Thyroid gland (tissue), 4 donors: ENCODE data around the gene BAHCC1. TPM values are rescaled to one million over a fixed set of nuclear protein-coding genes. Genes with fewer than 3 reads are reported as not detected.

Experiments
- DNase-seq, 2 donors: peaks; one replicate each; pipeline ENCODE4 v3.0.0-alpha.2; 2019
- H3K27ac ChIP-seq, 3 donors: fragments of 200-600 bp; sonication (generic); 1 replicate in 2 of 3; 2 replicates in 1 of 3; pipeline ENCODE4 v1.5.1; 2016 to 2019; ENCODE audit warnings: mild to moderate bottlenecking in 1 of 3, moderate library complexity in 1 of 3
- H3K27me3 ChIP-seq: fragments of 200-600 bp; sonication (generic); one replicate; pipeline ENCODE4 v1.5.1; 2019
- H3K36me3 ChIP-seq, 2 donors: fragments of 200-600 bp; sonication (generic); one replicate each; pipeline ENCODE4 v1.5.1; 2016 to 2019
- H3K4me1 ChIP-seq, 2 donors: fragments of 200-600 bp; sonication (generic); one replicate each; pipeline ENCODE4 v1.5.1; 2017 to 2019
- H3K4me3 ChIP-seq, 3 donors: fragments of 200-600 bp; sonication (generic); replicated peaks in 1 of 3; 1 replicate in 2 of 3; 2 replicates in 1 of 3; pipeline ENCODE4 v1.5.1; 2016; ENCODE audit warnings: mild to moderate bottlenecking in 1 of 3
- H3K9me3 ChIP-seq: fragments of 200-600 bp; sonication (generic); one replicate; pipeline ENCODE4 v1.5.1; 2017
- POLR2A ChIP-seq, 2 donors: fragments of 450-650 bp; IDR thresholded peaks; one replicate each; pipeline ENCODE4 v1.6.1; 2017; ENCODE audit warnings: antibody characterized with exemption in 2 of 2, mild to moderate bottlenecking in 2 of 2, moderate library complexity in 1 of 2
- WGBS, 2 donors: methylation state at CpG; one replicate each; pipeline ENCODE4 v1.1.5; 2017; 5-methylcytosine and 5-hydroxymethylcytosine counted together
- intact Hi-C: fragments of 100-400 bp; cut with DNase I; formaldehyde crosslinking; loops from one replicate; pipeline ENCODE4 v1.15.1; 2023
- microRNA-seq: library from miRNA; unstranded; fragments of <30 nt; microRNA quantifications from one replicate; pipeline ENCODE4, GENCODE V29; 2016
- small RNA-seq: library from RNA; depleted of rRNA; stranded (forward); fragments of <200 nt; gene quantifications from one replicate; pipeline ENCODE3, GENCODE V24; 2016
- total RNA-seq, 4 donors: library from RNA; depleted of rRNA; stranded (reverse); fragments of >200 nt; gene quantifications; one replicate each; pipeline ENCODE4 v1.2.3, GENCODE V29; 2016
- TF ChIP-seq, protein P1 (sequence below), 6 experiments: fragments of 200-600 bp in 3 of 6; fragments of 450-650 bp in 3 of 6; sonication (generic) in 3 of 6; IDR thresholded peaks; one replicate each; pipeline ENCODE4 v1.5.1; 2016 to 2019; ENCODE audit warnings: antibody characterized with exemption in 6 of 6, mild to moderate bottlenecking in 2 of 6, inconsistent platforms in 1 of 6, moderate library complexity in 1 of 6

Gene BAHCC1
- total RNA-seq, 4 donors from 2014 or later, result 13.7 to 33.7 (median 23.9) TPM

DNA sequence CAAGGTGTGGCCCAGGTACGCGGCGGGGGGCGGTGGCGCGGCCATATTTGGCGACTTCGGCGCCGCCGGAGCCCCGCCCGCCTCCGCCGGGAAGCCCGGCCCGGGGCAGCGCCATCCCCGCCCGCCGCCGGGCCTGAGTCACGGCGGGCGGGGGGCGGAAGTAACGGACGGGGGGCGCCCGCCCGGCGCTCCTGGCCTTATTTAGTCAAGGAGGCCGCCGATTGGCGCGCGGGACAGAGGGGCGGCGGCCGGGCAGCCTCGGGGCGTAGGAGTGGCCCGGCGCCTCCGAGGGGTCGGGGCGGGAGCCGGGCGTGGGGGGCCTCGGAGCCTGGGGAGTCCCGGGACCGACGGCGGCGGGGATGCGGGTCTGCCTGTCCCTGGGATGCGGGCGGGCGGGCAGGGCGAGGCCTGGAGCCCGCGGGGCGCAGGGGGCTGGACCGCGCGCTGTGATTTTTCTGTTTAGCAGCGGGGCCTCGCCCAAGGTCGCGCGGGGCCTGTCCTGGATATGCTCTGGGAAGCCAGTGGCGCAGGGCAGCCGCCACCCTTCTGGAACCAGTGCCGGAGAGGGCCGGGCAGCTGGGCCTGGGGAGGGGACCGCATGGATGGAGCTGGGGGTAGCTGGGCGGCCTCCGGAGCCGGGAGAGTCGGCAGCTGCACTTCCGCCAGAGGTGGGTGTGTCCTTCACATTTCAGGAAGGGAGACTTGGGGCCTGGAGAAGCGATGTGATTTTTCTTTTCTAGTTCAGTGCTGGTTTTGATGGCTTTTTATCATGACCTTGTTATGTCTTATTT, 119.7 kb downstream of the BAHCC1 start:
- intact Hi-C loops, result no loop called here

DNA sequence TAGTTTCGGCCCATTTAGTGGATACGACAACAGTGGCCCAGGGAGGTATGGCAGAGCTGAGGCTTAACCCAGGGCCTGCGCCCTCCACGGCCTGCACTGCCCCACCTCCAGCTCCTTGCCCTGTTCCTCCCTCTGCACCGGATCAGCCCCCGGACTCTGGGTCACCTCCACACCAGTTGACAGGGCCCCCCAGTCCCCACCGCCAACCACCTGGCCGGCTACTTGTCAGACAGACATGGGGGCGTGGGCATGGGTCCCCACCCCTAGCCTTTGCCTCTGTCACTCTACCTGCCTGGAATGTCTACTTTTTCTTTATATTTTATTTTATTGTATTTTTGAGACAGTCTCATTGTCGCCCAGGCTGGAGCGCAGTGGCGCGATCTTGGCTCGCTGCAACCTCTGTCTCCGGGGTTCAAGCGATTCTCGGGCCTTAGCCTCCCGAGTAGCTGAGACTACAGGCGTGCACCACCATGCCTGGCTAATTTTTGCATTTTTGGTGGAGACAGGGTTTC, 120.3 kb downstream of the BAHCC1 start:
- Histone ChIP-seq H3K9me3 (no peaks in the 10 kb centered on the region), H3K27ac (peak overlapping the region; percentile 99 to 100 (median 100)), H3K36me3 (peaks cover 16 to 19% of the 10 kb centered on the region in 2 donors), H3K4me1 (peaks cover 49 to 59% of the 10 kb centered on the region in 2 donors), H3K4me3 (peak overlapping the region; percentile 12 to 85 (median 54)), H3K27me3 (no peaks in the 10 kb centered on the region)
- TF ChIP-seq, protein P1, sequence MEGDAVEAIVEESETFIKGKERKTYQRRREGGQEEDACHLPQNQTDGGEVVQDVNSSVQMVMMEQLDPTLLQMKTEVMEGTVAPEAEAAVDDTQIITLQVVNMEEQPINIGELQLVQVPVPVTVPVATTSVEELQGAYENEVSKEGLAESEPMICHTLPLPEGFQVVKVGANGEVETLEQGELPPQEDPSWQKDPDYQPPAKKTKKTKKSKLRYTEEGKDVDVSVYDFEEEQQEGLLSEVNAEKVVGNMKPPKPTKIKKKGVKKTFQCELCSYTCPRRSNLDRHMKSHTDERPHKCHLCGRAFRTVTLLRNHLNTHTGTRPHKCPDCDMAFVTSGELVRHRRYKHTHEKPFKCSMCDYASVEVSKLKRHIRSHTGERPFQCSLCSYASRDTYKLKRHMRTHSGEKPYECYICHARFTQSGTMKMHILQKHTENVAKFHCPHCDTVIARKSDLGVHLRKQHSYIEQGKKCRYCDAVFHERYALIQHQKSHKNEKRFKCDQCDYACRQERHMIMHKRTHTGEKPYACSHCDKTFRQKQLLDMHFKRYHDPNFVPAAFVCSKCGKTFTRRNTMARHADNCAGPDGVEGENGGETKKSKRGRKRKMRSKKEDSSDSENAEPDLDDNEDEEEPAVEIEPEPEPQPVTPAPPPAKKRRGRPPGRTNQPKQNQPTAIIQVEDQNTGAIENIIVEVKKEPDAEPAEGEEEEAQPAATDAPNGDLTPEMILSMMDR (IDR thresholded peaks at IDR 0.05), result no peak
- no peak for TF ChIP-seq POLR2A (IDR thresholded peaks at IDR 0.05)
- WGBS, 2 donors, result 62 to 64% methylated on average over 19 of the region's 19 CpGs
- intact Hi-C loops, result no loop called here
- no peak for DNase-seq

More for the DNA sequence above, 119.7 kb downstream of the BAHCC1 start:
- DNase-seq, result peak; percentile 82 to 83
- H3K36me3 ChIP-seq, result peaks cover 22 to 26% of the 10 kb centered on the region in 2 donors
- H3K27me3 ChIP-seq, result no peaks in the 10 kb centered on the region
- TF ChIP-seq, protein P1 (IDR thresholded peaks at IDR 0.05), result no peak
- TF ChIP-seq POLR2A (IDR thresholded peaks at IDR 0.05), result peak; percentile 21 to 82
- H3K4me3 ChIP-seq, result peak overlapping the region; percentile 54 to 85 (median 58)
- peak overlapping the region; percentile 99 to 100 (median 100) for H3K27ac ChIP-seq
- no peaks in the 10 kb centered on the region for H3K9me3 ChIP-seq
- 0% methylated on average over 16 to 24 of the region's 82 CpGs for WGBS, 2 donors
- H3K4me1 ChIP-seq, result peaks cover 43 to 52% of the 10 kb centered on the region in 2 donors

Small RNA genes within 50 kb of the gene (microRNA-seq; reads per million reads assigned to microRNA genes)
- gene MIR3186 (not detected), gene MIR4740 (not detected)

Small RNA genes within 50 kb of the gene (small RNA-seq; reads per million reads assigned to genes)
- not detected for gene MIR3186
- gene MIR4740, result not detected

Other genes starting within 250 kb of the BAHCC1 start
- gene PVALEF, start 229.9 kb upstream of the BAHCC1 start, total RNA-seq, result not detected
- gene AATK, start 229.2 kb upstream of the BAHCC1 start, total RNA-seq, result 10 to 100 TPM in 1 of 4 donors, 1 to 10 TPM in 3; 4.1 to 17.6 (median 7.4) TPM
- gene CEP131, start 172.5 kb upstream of the BAHCC1 start, total RNA-seq, result 10 to 100 TPM in 1 of 4 donors, 1 to 10 TPM in 3; 6.9 to 12.0 (median 8.6) TPM
- gene TEPSIN, start 156.4 kb upstream of the BAHCC1 start, total RNA-seq, result 10 to 100 TPM; 37.9 to 82.2 (median 64.9) TPM
- 100 to 1,000 TPM in 1 of 4 donors, 10 to 100 TPM in 3; 17.0 to 107 (median 53.7) TPM for gene NDUFAF8, start 156.1 kb upstream of the BAHCC1 start, total RNA-seq
- gene SLC38A10, start 100.2 kb upstream of the BAHCC1 start, total RNA-seq, result 100 to 1,000 TPM in 3 of 4 donors, 10 to 100 TPM in 1; 81.8 to 140 (median 121) TPM
- 1,000 to 10,000 TPM; 1,168 to 4,304 (median 2,945) TPM for gene ACTG1, start 117.3 kb downstream of the BAHCC1 start, total RNA-seq
- 10 to 100 TPM in 3 of 4 donors, 1 to 10 TPM in 1; 9.7 to 20.7 (median 17.0) TPM for gene FSCN2, start 132.9 kb downstream of the BAHCC1 start, total RNA-seq
- gene FAAP100, start 156.9 kb downstream of the BAHCC1 start, total RNA-seq, result 10 to 100 TPM; 24.1 to 35.2 (median 31.0) TPM
- gene NPLOC4, start 241.7 kb downstream of the BAHCC1 start, total RNA-seq, result 10 to 100 TPM; 45.8 to 98.5 (median 58.1) TPM
- gene TSPAN10, start 241.7 kb downstream of the BAHCC1 start, total RNA-seq, result 1 to 10 TPM in 1 of 4 donors, under 1 TPM in 2, not detected in 1; 0.29 to 2.6 (median 0.40) TPM